Neutrophil (primary cell): ENCODE measurements around the gene ARPC1B.
A peak's percentile ranks its signal among the peaks of the same experiment; 100 is the strongest.
"Not testable (repeated sequence)": the region's sequence is repeated elsewhere in the genome, so short reads cannot be mapped to it uniquely, and the experiment has no call there.

Experiments
- H3K27ac ChIP-seq: fragments of 200-600 bp; sonication (generic); 2 replicates; pipeline ENCODE4 v1.5.1; 2016; ENCODE audit warnings: mild to moderate bottlenecking, moderate library complexity
- H3K27me3 ChIP-seq: fragments of 200-600 bp; sonication (generic); 2 replicates; pipeline ENCODE4 v1.6.0; 2016; ENCODE audit warnings: mild to moderate bottlenecking
- H3K36me3 ChIP-seq: fragments of 200-600 bp; sonication (generic); 2 replicates; pipeline ENCODE4 v1.5.1; 2017
- H3K4me1 ChIP-seq, 2 experiments: fragments of 200-600 bp in 1 of 2; sonication (generic) in 1 of 2; 1 replicate in 1 of 2; 2 replicates in 1 of 2; pipeline versions ENCODE4 v1.5.1 to v1.6.1; 2013 to 2016; ENCODE audit warnings: low read depth in 1 of 2, low read length in 1 of 2, mild to moderate bottlenecking in 1 of 2, moderate library complexity in 1 of 2; ENCODE audit not compliant: control insufficient read depth in 1 of 2, insufficient read depth in 1 of 2
- H3K4me3 ChIP-seq, 2 experiments: fragments of 200-600 bp in 1 of 2; sonication (generic) in 1 of 2; 1 replicate in 1 of 2; 2 replicates in 1 of 2; pipeline ENCODE4 v1.5.1; 2013 to 2016; ENCODE audit warnings: low read depth in 1 of 2, low read length in 1 of 2, mild to moderate bottlenecking in 1 of 2, moderate library complexity in 1 of 2
- H3K9me3 ChIP-seq: fragments of 200-600 bp; sonication (generic); 2 replicates; pipeline ENCODE4 v1.5.1; 2016
- TF ChIP-seq, protein P1 (sequence below): fragments of 200-600 bp; sonication (generic); IDR thresholded peaks from 2 replicates; pipeline ENCODE4 v1.5.1; 2016; ENCODE audit warnings: antibody characterized with exemption

Gene ARPC1B

DNA sequence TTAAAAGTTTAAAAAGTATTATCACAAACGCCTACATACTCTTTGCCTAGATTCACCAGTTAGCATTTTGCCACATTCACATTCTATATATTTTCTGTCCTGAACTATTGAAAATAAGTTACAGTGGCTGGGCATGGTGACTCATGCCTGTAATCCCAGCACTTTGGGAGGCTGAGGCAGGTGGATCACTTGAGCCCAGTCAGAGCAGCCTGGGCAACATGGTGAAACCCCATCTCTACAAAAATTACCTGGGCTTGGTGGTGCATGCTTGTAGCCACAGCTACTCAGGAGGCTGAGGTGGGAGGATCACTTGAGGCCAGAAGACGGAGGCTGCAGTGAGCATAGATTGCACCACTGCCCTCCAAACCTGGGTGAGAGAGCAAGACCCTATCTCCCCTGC is 43.5 kb upstream of the ARPC1B start:
- TF ChIP-seq, protein P1, sequence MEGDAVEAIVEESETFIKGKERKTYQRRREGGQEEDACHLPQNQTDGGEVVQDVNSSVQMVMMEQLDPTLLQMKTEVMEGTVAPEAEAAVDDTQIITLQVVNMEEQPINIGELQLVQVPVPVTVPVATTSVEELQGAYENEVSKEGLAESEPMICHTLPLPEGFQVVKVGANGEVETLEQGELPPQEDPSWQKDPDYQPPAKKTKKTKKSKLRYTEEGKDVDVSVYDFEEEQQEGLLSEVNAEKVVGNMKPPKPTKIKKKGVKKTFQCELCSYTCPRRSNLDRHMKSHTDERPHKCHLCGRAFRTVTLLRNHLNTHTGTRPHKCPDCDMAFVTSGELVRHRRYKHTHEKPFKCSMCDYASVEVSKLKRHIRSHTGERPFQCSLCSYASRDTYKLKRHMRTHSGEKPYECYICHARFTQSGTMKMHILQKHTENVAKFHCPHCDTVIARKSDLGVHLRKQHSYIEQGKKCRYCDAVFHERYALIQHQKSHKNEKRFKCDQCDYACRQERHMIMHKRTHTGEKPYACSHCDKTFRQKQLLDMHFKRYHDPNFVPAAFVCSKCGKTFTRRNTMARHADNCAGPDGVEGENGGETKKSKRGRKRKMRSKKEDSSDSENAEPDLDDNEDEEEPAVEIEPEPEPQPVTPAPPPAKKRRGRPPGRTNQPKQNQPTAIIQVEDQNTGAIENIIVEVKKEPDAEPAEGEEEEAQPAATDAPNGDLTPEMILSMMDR = no peak
- Histone ChIP-seq H3K9me3 (no peaks in the 10 kb centered on the region), H3K27me3 (no peaks in the 10 kb centered on the region), H3K36me3 (peaks cover 39% of the 10 kb centered on the region), H3K4me3 (no peak overlapping the region), H3K27ac (peak overlapping the region; percentile 59), H3K4me1 (peaks cover 44% of the 10 kb centered on the region in 2 experiments)

DNA sequence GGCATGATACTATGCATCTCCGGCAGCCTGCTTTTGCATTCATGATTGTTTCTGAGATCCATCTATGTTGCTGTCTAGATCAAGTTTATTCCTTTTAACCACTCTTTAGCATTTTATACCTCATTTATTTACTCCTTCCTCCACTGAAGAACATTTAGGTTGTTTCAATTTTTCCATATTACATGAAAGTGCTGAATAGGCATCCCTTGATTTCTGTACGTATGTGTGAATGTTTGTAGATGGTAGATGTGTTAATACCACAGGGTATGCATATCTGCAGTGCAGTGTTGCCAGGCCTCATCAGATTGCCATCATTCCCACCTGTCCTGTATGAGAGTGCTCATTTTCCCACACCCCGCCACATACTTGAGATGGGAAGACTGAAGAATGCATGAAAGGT is 34.9 kb upstream of the ARPC1B start:
- TF ChIP-seq, protein P1 = no peak
- H3K9me3 ChIP-seq = no peaks in the 10 kb centered on the region
- no peaks in the 10 kb centered on the region for H3K27me3 ChIP-seq
- no peak overlapping the region for H3K27ac ChIP-seq
- no peak overlapping the region for H3K4me3 ChIP-seq
- peaks cover 99% of the 10 kb centered on the region for H3K36me3 ChIP-seq
- H3K4me1 ChIP-seq = no peaks in the 10 kb centered on the region

DNA sequence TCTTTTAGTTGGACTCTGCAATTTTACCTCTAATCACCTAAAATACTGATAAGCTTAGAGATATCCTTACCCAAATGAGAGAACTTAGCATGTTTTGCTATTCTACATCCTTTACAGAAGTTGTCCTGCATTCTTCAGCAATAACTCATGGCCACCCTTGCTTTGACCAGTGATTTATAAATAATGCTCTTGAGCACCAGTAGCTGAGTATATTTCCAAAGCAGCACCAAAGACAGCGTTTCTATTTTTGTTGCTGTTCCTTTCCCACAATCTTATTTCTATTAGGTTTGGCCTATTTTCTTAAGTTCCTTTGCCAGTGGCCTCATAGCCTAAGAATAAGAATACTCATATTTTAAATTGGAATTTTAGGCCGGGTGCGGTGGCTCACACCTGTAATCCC is 33.9 kb upstream of the ARPC1B start:
- no peak overlapping the region for H3K4me3 ChIP-seq
- H3K27ac ChIP-seq = no peak overlapping the region
- no peaks in the 10 kb centered on the region for H3K27me3 ChIP-seq
- TF ChIP-seq, protein P1 = no peak
- H3K4me1 ChIP-seq = no peaks in the 10 kb centered on the region
- peaks cover 97% of the 10 kb centered on the region for H3K36me3 ChIP-seq
- H3K9me3 ChIP-seq = no peaks in the 10 kb centered on the region

DNA sequence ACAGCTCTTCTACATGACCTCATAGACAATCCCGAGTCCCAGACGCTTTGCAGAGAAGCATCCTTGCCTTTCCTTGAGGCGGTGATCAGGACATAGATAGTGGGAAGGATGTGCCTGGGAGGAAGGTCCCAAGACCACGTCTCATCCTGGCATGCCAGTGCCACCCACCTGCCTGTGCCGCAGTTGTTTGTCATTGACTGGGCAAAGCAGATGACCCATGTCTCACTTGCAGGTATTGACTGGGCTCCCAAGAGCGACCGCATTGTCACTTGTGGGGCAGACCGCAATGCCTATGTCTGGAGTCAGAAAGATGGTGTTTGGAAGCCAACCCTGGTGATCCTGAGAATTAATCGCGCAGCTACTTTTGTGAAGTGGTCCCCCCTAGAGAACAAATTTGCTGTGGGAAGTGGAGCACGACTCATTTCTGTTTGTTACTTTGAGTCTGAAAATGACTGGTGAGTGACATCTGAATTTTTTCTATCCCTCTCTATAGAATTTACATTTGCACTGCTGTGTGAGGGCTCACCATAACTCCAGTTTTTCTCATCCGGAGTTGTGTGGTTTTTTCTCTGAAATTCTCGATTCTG is 30.4 kb upstream of the ARPC1B start:
- Histone ChIP-seq H3K9me3 (no peaks in the 10 kb centered on the region), H3K27me3 (no peaks in the 10 kb centered on the region), H3K4me3 (no peak overlapping the region), H3K36me3 (peaks cover 97% of the 10 kb centered on the region), H3K27ac (no peak overlapping the region), H3K4me1 (no peaks in the 10 kb centered on the region)
- TF ChIP-seq, protein P1 = no peak

DNA sequence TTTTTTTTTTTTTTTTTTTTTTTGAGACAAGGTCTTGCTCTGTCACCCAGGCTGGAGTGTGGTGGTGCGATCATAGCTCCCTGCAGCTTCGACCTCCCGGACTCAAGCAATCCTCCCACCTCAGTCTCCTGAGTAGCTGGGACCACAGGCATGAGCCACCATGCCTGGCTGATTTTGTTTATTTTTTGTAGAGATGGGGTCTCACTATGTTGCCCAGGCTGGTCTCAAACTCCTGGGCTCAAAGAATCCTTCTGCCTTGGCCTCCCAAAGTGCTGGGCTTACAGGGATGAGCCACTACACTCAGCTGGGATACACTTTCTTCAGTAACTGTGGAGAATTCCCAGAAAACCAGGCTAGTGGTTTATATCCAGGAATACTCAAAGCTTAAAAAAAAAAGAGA is 23.9 kb upstream of the ARPC1B start:
- H3K27ac ChIP-seq, H3K4me3 ChIP-seq, H3K27me3 ChIP-seq, H3K4me1 ChIP-seq, H3K9me3 ChIP-seq: not testable (repeated sequence)
- peaks cover 99% of the 10 kb centered on the region for H3K36me3 ChIP-seq

DNA sequence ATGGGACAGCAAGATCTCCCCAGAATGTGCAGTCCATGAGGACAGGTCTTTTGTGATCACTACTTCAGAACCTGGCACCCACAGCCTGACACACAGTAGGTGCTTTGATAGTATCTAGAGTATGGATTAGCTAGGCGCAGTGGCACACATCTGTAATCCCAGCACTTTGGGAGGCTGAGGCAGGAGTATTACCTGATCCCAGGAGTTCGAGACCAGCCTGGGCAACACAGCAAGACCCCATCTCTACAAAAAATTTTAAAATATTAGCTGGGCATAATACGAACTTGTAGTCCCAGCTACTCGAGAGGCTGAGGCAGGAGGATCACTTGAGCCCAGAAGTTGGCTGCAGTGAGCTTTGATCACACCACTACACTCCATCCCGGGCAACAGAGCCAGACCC is 22.3 kb upstream of the ARPC1B start:
- Histone ChIP-seq H3K27me3 (no peaks in the 10 kb centered on the region), H3K9me3 (no peaks in the 10 kb centered on the region), H3K4me1 (no peaks in the 10 kb centered on the region), H3K27ac (no peak overlapping the region), H3K36me3 (peaks cover 99% of the 10 kb centered on the region), H3K4me3 (no peak overlapping the region)
- TF ChIP-seq, protein P1 = no peak
